Left ventricle myocardium inferior (tissue), 1 donor: ENCODE data around the gene PTPRG. TPM values are rescaled to one million over a fixed set of nuclear protein-coding genes. Genes with fewer than 3 reads are reported as not detected.

Experiments
- DNase-seq: peaks from one replicate; pipeline ENCODE4 v3.0.0-alpha.2; 2020
- H3K27ac ChIP-seq: fragments of 200-600 bp; replicated peaks from 2 replicates; pipeline ENCODE4 v1.8.0; 2021
- H3K27me3 ChIP-seq: fragments of 200-600 bp; 2 replicates; pipeline ENCODE4 v1.8.0; 2021; ENCODE audit warnings: low read depth
- H3K36me3 ChIP-seq: fragments of 200-600 bp; 2 replicates; pipeline ENCODE4 v1.8.0; 2021
- H3K4me1 ChIP-seq: fragments of 200-600 bp; 2 replicates; pipeline ENCODE4 v1.8.0; 2021
- H3K4me3 ChIP-seq: fragments of 200-600 bp; 2 replicates; pipeline ENCODE4 v1.8.0; 2021; ENCODE audit warnings: mild to moderate bottlenecking, moderate library complexity
- H3K9me3 ChIP-seq: fragments of 200-600 bp; replicated peaks from 2 replicates; pipeline ENCODE4 v1.8.0; 2021
- intact Hi-C: fragments of 100-400 bp; cut with micrococcal nuclease; formaldehyde crosslinking; loops from one replicate; pipeline ENCODE4 v1.11.0; 2022
- total RNA-seq: library from RNA; stranded (reverse); fragmentation: NEBNext Ultra II Directional; extraction: Animal tissue kit (Norgen Biotek cat#: 25700); gene quantifications from one replicate; pipeline ENCODE4 v1.2.1, GENCODE V29; 2021
- TF ChIP-seq, protein P1 (sequence below): fragments of 200-600 bp; IDR thresholded peaks from 2 replicates; pipeline ENCODE4 v1.8.0; 2021; ENCODE audit warnings: antibody characterized with exemption, mild to moderate bottlenecking, borderline replicate concordance
- donor health status: DM: no; HTN: yes; CAD: no; lungs with severe emphysema.

Gene PTPRG
- total RNA-seq, 1 donor from 2014 or later, result 29.6 TPM

DNA sequence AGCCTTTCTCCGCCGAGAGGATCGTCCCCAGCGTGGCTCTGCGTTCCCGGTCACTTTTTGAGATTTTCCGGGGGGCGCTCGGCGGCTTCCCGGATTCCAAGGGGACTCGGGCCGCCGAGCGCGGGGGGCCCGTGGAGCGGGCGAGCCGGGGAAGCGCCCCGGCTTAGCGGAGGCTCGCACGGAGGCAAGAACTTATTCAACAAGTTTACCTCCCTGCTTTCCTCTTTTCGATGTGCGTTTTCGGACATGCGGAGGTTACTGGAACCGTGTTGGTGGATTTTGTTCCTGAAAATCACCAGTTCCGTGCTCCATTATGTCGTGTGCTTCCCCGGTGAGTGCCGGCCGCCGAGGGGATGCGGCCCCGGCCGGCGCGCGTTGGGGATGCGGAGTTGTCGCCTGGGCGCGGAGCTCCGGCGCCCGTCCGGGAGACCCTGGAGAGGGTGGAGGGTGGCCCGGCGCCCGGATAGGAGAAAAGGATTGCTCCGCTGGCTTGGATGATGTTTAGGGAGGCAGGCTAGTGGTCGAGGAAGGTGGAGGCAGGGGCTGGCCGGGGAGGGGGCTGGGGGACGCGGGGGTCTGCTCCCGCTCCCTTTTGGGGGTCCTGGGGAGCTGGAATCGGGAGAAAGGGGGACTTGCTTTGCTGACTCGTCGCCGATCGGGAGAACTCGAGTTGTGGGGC lies 810 bp downstream of the PTPRG start:
- peak; percentile 31 for DNase-seq
- Histone ChIP-seq H3K36me3 (no peaks in the 10 kb centered on the region), H3K27ac (peak overlapping the region; percentile 99), H3K4me1 (peaks cover 77% of the 10 kb centered on the region), H3K4me3 (peak overlapping the region; percentile 85), H3K9me3 (peaks cover 18% of the 10 kb centered on the region), H3K27me3 (no peaks in the 10 kb centered on the region)
- TF ChIP-seq, protein P1, sequence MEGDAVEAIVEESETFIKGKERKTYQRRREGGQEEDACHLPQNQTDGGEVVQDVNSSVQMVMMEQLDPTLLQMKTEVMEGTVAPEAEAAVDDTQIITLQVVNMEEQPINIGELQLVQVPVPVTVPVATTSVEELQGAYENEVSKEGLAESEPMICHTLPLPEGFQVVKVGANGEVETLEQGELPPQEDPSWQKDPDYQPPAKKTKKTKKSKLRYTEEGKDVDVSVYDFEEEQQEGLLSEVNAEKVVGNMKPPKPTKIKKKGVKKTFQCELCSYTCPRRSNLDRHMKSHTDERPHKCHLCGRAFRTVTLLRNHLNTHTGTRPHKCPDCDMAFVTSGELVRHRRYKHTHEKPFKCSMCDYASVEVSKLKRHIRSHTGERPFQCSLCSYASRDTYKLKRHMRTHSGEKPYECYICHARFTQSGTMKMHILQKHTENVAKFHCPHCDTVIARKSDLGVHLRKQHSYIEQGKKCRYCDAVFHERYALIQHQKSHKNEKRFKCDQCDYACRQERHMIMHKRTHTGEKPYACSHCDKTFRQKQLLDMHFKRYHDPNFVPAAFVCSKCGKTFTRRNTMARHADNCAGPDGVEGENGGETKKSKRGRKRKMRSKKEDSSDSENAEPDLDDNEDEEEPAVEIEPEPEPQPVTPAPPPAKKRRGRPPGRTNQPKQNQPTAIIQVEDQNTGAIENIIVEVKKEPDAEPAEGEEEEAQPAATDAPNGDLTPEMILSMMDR, result no peak
- intact Hi-C loops, result loop anchor here (5.0 to 10.0 kb wide), 2 partner anchors 293 to 625 kb away; no protein-coding TSS in a partner anchor

DNA sequence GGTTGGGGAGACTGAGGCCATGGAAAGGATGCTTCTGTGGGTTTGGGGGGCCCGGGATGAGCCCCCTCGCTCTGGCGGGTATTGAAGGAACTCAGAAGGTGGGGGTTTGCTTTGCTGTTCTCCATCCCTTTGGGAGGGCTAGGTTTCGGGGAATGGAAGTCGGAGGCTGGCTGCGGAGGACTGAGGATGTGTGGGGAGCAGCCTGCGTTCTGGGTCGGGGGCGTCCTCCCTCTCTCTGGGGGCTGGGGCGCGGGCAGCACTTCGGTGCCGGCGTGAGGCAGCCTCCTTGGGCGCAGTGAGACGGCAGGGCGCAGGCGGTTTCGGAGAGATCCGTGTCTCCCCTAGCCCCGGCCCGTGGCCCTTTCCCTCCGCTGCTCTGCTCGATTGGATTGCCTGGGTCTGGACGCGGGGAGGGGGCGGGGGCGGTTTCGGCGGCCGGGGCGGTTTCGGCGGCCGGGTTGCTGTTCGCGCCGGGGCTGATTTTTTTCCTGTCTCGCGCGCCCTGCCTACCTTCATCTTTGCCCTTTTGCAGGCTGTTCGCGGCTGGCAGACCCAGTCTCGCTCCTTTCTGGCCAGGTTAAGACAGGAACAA lies 1.4 kb downstream of the PTPRG start:
- peaks cover 13% of the 10 kb centered on the region for H3K9me3 ChIP-seq
- peaks cover 83% of the 10 kb centered on the region for H3K4me1 ChIP-seq
- H3K36me3 ChIP-seq, result no peaks in the 10 kb centered on the region
- intact Hi-C loops, result loop anchor here (5.0 to 10.0 kb wide), 2 partner anchors 292 to 624 kb away; no protein-coding TSS in a partner anchor
- peak overlapping the region; percentile 99 for H3K27ac ChIP-seq
- no peaks in the 10 kb centered on the region for H3K27me3 ChIP-seq
- TF ChIP-seq, protein P1, result no peak
- DNase-seq, result peak; percentile 45
- H3K4me3 ChIP-seq, result peak overlapping the region; percentile 85

DNA sequence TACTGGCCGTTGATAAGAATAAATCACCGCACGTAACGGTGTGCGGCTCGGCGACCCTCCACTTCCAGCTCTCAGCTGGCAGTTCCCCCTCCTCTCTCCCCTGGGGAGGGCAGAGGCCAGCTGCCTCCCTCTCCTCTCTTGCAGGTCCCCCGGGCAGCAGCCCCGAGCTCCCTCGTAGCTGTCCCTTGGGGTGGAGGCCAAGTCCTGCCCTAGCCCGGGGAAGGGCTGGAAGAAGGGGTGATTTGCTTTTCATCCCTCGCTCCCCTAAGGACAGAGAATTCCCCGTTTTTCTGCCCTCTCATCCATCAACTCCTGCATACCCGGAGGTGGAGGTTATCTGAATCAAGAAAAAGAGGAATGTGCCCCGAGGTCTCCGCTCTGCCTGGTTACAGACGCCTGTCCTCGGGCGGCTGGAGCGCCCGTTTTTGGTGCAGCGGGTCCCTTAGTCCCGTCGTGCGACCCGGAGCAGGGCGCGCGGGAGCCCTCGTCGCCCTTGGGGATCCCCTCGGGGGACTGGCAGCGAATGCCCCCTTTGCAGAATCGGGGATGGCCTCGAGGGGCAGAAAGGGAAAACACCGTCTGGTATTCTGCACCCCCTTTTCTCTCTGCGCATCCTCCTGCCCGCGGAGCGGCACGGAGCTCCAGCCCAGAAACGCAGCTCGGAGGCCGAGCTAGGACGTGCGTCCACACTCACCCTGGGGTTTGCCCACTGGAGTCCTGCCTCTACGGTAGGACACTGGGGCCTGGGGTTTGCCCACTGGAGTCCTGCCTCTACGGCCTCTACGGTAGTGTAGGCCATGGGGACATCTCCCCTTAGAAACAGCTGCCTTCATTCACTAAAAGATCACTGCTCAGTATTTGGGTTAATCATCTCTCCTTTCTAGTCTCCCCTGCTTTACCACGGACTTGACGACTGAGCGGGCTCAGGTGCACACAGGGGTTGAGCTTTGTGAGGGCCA lies 2.2 kb downstream of the PTPRG start:
- intact Hi-C loops, result loop anchor here (5.0 to 10.0 kb wide), 2 partner anchors 291 to 624 kb away; no protein-coding TSS in a partner anchor
- H3K9me3 ChIP-seq, result peaks cover 5% of the 10 kb centered on the region

DNA sequence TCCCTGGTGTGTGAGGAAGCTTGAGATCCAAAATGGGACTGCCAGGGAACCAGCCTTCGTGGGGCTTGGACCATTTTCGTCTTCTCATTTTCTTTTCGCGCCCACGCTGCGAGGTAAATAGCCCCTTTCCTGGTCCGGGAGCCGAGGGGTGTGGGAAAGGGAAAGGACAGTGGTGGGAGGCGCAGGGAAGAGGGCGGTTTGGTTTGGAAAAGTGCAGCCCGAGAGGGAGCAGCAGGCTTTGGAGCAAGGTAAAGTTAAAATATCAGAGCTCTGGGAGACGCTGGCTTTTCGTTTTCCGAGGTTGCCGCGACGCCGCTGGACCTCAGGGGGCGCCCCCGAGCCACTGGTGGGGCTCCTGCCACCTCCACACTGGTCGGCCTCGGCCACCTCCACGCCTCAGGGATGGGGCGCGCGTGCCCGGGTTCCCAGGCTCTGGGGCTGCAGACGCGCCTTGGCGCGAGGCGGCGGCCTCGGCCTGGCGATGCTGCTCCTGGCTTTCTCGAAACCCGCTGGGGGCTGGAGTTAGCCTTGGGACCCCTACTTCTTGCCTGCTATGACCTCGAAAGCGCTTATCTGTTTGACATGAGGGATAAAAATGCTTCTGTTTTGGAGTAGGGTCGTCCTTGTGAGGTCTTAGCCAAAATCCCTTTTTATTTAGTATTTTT lies 3.2 kb downstream of the PTPRG start:
- H3K4me3 ChIP-seq, result peak overlapping the region; percentile 85
- H3K4me1 ChIP-seq, result peaks cover 91% of the 10 kb centered on the region
- no peaks in the 10 kb centered on the region for H3K9me3 ChIP-seq
- intact Hi-C loops, result loop anchor here (5.0 to 10.0 kb wide), 2 partner anchors 290 to 623 kb away; no protein-coding TSS in a partner anchor
- H3K27me3 ChIP-seq, result no peaks in the 10 kb centered on the region
- H3K27ac ChIP-seq, result peak overlapping the region; percentile 99
- H3K36me3 ChIP-seq, result no peaks in the 10 kb centered on the region
- peak; percentile 88 for DNase-seq
- TF ChIP-seq, protein P1, result peak; percentile 93

More for the DNA sequence above, 2.2 kb downstream of the PTPRG start:
- Histone ChIP-seq H3K4me1 (peaks cover 86% of the 10 kb centered on the region), H3K36me3 (no peaks in the 10 kb centered on the region), H3K27me3 (no peaks in the 10 kb centered on the region), H3K4me3 (peak overlapping the region; percentile 85), H3K27ac (peak overlapping the region; percentile 99)
- TF ChIP-seq, protein P1, result no peak
- no peak for DNase-seq

DNA sequence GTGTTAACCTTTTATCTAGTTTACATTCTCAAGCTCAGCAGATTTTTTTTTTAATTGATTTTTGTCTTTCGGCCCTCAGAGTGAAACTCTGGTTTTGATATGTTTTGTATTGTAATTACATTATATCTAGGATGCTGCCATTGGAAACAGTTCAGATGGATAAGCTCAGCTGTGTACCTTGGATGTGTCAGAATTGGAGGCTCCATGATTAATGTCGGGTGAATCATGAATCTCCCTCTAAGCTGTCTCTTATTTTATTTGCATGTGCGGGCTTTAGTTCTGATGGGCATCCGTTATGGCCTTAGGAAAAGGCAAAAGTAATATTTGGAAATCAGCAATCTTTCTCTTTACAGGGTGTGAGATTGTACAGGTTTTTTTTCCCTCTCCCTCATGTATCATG lies 4.2 kb downstream of the PTPRG start:
- intact Hi-C loops, result loop anchor here (10.0 kb wide), 1 partner anchor 289 kb away; no protein-coding TSS in a partner anchor
- DNase-seq, result no peak
- peak overlapping the region; percentile 99 for H3K27ac ChIP-seq
- TF ChIP-seq, protein P1, result no peak
- peaks cover 92% of the 10 kb centered on the region for H3K4me1 ChIP-seq
- peak overlapping the region; percentile 85 for H3K4me3 ChIP-seq
- H3K27me3 ChIP-seq, result no peaks in the 10 kb centered on the region
- no peaks in the 10 kb centered on the region for H3K36me3 ChIP-seq
- H3K9me3 ChIP-seq, result no peaks in the 10 kb centered on the region
